Karpas-422 (cell line): ENCODE results near the gene TMEM190. TPM values are rescaled to one million over a fixed set of nuclear protein-coding genes. Genes with fewer than 3 reads are reported as not detected.
"Not testable (repeated sequence)": the region's sequence is repeated elsewhere in the genome, so short reads cannot be mapped to it uniquely, and the experiment has no call there.

Experiments
- DNase-seq: peaks from one replicate; pipeline ENCODE4 v3.0.0-alpha.2; 2015
- H2AFZ ChIP-seq: fragments of 200-600 bp; sonication (generic); 2 replicates; pipeline ENCODE4 v1.6.1; 2014; ENCODE audit warnings: antibody characterized with exemption, low read length, mixed read lengths
- H3K27ac ChIP-seq: fragments of 200-600 bp; sonication (generic); 2 replicates; pipeline ENCODE4 v1.5.1; 2014; ENCODE audit warnings: mild to moderate bottlenecking, low read length, moderate library complexity
- H3K27me3 ChIP-seq: fragments of 200-600 bp; sonication (generic); 2 replicates; pipeline ENCODE4 v1.6.1; 2014; ENCODE audit warnings: low read length, mixed read lengths
- H3K36me3 ChIP-seq: fragments of 200-600 bp; sonication (generic); 2 replicates; pipeline ENCODE4 v1.6.1; 2014; ENCODE audit warnings: low read length, mixed read lengths; ENCODE audit not compliant: insufficient read depth
- H3K4me1 ChIP-seq: fragments of 200-600 bp; sonication (generic); 2 replicates; pipeline ENCODE4 v1.6.1; 2014; ENCODE audit warnings: mild to moderate bottlenecking, low read length, mixed read lengths
- H3K4me2 ChIP-seq: fragments of 200-600 bp; sonication (generic); 2 replicates; pipeline ENCODE4 v1.6.1; 2014; ENCODE audit warnings: low read length, low read depth, mild to moderate bottlenecking; ENCODE audit not compliant: poor library complexity, severe bottlenecking
- H3K4me3 ChIP-seq: fragments of 200-600 bp; sonication (generic); 2 replicates; pipeline ENCODE4 v1.5.1; 2014; ENCODE audit warnings: mild to moderate bottlenecking, antibody characterized with exemption, low read length, mixed read lengths
- H3K79me2 ChIP-seq: fragments of 200-600 bp; sonication (generic); 2 replicates; pipeline ENCODE4 v1.6.1; 2014; ENCODE audit warnings: mild to moderate bottlenecking, low read length, mixed read lengths
- H3K9ac ChIP-seq: fragments of 200-600 bp; sonication (generic); 2 replicates; pipeline ENCODE4 v1.6.0; 2014; ENCODE audit warnings: low read length
- H3K9me2 ChIP-seq: fragments of 200-600 bp; sonication (generic), shearing (Covaris generic); replicated peaks from 2 replicates; pipeline ENCODE4 v1.6.0; 2014; ENCODE audit warnings: mild to moderate bottlenecking, low read length, moderate library complexity; ENCODE audit not compliant: insufficient read depth
- H3K9me3 ChIP-seq: fragments of 300-700, 200-600 bp; sonication (generic); 2 replicates; pipeline ENCODE4 v1.6.1; 2014; ENCODE audit warnings: low read length, mixed read lengths
- H4K20me1 ChIP-seq: fragments of 200-600 bp; sonication (generic); 2 replicates; pipeline ENCODE4 v1.6.1; 2014; ENCODE audit warnings: mild to moderate bottlenecking, antibody characterized with exemption, low read length, low read depth; ENCODE audit not compliant: insufficient read depth
- total RNA-seq: library from RNA; depleted of rRNA; stranded (reverse); fragments of >200 nt; shearing (Covaris generic); gene quantifications from 2 replicates; pipeline ENCODE4 v1.2.3, GENCODE V29; 2014; ENCODE audit warnings: low replicate concordance

TMEM190 gene
- total RNA-seq, 1 experiment from 2014 or later: not detected

DNA sequence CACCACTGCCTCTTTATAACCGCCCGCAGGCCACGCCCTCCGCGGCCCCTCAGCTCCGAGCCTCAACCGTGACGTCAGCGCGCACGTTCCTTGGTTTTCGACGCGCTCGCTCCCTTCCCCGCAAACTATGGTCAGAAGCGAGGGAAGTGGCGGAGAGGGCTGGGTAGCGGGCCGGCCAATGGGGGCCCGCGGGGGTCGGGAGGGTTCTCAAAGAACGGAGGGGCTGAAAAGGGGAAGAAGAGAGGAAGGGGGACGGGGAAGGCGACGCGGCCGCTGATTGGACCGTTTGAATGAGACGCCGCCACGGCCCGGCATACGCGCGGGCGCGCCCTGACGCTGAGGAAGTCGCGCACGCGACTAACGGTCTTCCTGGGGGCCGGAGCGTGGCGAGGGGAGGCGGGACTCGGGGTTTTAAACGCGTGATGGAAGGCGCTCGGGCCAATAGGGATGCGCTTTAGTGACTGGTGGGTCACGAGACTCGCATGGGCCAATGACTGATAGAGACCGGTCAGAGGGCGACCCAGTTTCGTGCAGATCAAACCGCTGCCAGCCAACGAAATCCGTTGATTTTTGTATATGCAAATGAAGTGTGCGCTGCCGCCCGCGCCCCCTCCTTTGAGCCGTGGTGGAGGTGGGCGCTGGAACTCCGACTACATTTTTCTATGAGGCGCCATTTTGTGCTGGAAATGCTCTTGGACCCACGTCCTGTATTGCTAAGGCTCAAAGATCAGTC, 31.3 kb downstream of the TMEM190 start:
- Histone ChIP-seq H3K27me3 (no peaks in the 10 kb centered on the region), H2AFZ (peak overlapping the region; percentile 32), H3K9ac (peak overlapping the region; percentile 100), H3K4me3 (peak overlapping the region; percentile 99), H3K79me2 (peaks cover 21% of the 10 kb centered on the region), H3K27ac (peak overlapping the region; percentile 84), H3K36me3 (peaks cover 37% of the 10 kb centered on the region), H3K9me3 (no peaks in the 10 kb centered on the region; the same call in 1 of the 2 replicates), H3K4me2 (peak overlapping the region; percentile 98), H4K20me1 (peaks cover 36% of the 10 kb centered on the region), H3K9me2 (no peaks in the 10 kb centered on the region), H3K4me1 (peaks cover 23% of the 10 kb centered on the region)
- DNase-seq: peak; percentile 100

DNA sequence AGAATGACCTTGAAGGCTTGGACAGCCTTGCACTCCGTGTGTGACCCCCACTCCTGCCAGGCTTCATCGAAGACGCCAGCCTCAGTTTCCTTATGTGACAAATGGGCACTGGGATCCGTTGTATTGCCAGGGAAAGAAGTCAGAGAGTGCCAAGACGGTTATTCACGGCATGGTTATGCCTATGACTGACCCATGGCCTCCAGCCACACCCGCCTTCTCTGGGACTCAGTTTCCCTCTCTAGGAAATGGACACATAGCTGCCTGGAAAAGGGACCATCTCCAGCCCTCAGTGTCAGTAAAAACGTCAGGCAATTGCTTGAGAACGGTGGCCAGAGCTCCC, 31.9 kb downstream of the TMEM190 start:
- Histone ChIP-seq H3K79me2 (peaks cover 21% of the 10 kb centered on the region), H3K27ac (peak overlapping the region; percentile 84), H3K4me1 (peaks cover 23% of the 10 kb centered on the region), H4K20me1 (peaks cover 31% of the 10 kb centered on the region), H3K4me3 (peak overlapping the region; percentile 36; the same call in 1 of the 2 replicates), H3K4me2 (peak overlapping the region; percentile 40), H3K27me3 (no peaks in the 10 kb centered on the region), H3K36me3 (peaks cover 32% of the 10 kb centered on the region), H3K9me2 (no peaks in the 10 kb centered on the region), H3K9ac (peak overlapping the region; percentile 43), H3K9me3 (no peaks in the 10 kb centered on the region; the same call in 1 of the 2 replicates), H2AFZ (peak overlapping the region; percentile 32)
- DNase-seq: no peak

DNA sequence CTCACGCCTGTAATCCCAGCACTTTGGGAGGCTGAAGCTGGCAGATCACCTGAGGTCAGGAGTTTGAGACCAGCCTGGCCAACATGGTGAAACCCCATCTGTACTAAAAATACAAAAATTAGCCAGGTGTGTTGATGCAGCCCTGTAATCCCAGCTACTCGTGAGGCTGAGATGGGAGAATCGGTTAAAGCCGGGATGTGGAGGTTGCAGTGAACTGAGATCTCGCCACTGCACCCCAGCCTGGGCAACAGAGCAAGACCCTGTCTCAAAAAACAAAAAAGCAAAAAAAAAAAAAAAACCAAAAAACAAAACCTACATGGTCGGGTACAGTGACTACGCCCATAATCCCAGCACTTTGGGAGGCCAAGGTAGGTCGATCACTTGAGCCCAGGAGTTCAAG, 32.6 kb downstream of the TMEM190 start:
- peaks cover 23% of the 10 kb centered on the region for H3K4me1 ChIP-seq
- H2AFZ ChIP-seq, H3K9me2 ChIP-seq, H3K4me2 ChIP-seq, H3K9me3 ChIP-seq, H3K9ac ChIP-seq, H3K27me3 ChIP-seq, DNase-seq, H3K27ac ChIP-seq: not testable (repeated sequence)
- H3K36me3 ChIP-seq: peaks cover 27% of the 10 kb centered on the region
- H3K4me3 ChIP-seq: peak overlapping the region; percentile 36; the same call in 1 of the 2 replicates
- peaks cover 21% of the 10 kb centered on the region for H3K79me2 ChIP-seq
- H4K20me1 ChIP-seq: peaks cover 27% of the 10 kb centered on the region

DNA sequence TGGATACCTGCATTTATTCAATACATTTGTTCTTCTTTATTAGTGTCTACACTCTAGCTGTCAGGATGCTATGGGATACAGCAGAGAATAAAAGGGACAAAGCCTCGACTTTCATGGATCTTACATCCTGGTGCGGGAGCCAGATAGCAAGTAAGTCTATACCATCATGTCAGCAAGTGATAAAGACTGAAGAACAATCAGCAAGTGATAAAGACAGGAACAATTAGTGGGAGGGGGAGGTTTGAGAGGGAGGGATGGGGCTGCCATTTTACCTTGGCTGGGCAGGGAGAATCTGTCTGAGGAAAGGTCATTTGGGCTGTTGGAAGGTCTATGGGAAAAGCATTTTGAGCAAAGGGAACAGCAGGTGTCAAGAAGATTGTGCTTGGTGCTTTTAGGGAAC, 33.5 kb downstream of the TMEM190 start:
- Histone ChIP-seq H2AFZ (no peak overlapping the region), H3K27ac (no peak overlapping the region), H3K4me3 (no peak overlapping the region), H3K9me3 (no peaks in the 10 kb centered on the region; the same call in 1 of the 2 replicates), H3K4me2 (no peak overlapping the region), H3K79me2 (peaks cover 21% of the 10 kb centered on the region), H3K9ac (no peak overlapping the region), H3K36me3 (peaks cover 21% of the 10 kb centered on the region), H4K20me1 (peaks cover 21% of the 10 kb centered on the region), H3K27me3 (no peaks in the 10 kb centered on the region), H3K9me2 (no peaks in the 10 kb centered on the region), H3K4me1 (peaks cover 23% of the 10 kb centered on the region)
- DNase-seq: no peak

DNA sequence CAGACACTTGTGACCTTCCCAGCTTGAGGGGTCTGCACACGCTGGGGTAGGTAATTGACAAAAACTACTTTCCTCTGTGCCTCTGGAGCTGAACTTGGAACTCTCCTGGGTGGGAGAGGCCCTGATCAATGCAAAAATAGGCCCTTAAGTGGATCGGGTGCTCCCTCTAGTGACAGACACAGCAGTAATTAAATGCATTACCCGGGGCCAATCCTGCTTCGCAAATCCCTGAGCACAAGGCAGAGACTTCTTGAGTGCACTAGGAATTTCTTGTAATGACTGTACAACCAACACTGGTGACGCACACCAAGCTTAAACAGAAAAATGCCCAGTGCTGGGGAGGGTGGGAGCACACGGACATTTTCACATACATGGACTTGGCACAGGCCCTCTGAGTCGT, 41.6 kb downstream of the TMEM190 start:
- H3K27me3 ChIP-seq: no peaks in the 10 kb centered on the region; the same call in 1 of the 2 replicates
- no peaks in the 10 kb centered on the region for H3K79me2 ChIP-seq
- H3K4me1 ChIP-seq: no peaks in the 10 kb centered on the region
- H3K27ac ChIP-seq: no peak overlapping the region
- DNase-seq: peak; percentile 86
- H2AFZ ChIP-seq: no peak overlapping the region
- H3K4me3 ChIP-seq: no peak overlapping the region
- no peaks in the 10 kb centered on the region for H3K9me2 ChIP-seq
- no peaks in the 10 kb centered on the region for H3K36me3 ChIP-seq
- no peaks in the 10 kb centered on the region for H4K20me1 ChIP-seq
- no peak overlapping the region for H3K9ac ChIP-seq
- no peaks in the 10 kb centered on the region for H3K9me3 ChIP-seq
- H3K4me2 ChIP-seq: no peak overlapping the region

DNA sequence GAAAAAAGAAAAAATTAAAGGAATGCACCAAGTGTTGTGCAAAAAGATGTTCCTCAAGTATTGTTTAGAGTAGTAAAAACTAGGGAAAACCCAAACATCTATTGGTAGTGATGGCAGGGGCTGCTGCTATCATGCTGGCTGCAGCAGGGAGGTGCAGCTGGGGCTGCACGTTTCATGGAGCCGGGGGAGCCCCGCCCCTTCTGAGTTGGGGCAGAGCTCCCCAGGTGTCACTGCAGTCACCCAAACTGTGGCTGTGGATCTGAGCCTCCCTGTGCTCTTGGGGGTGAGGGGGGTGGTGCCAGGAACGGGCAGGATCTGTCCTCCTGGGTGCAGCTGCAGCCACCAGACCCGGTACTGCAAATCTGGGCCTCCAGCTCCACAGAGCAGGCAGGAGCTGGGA, 42.5 kb downstream of the TMEM190 start:
- no peaks in the 10 kb centered on the region for H3K36me3 ChIP-seq
- H3K4me3 ChIP-seq: no peak overlapping the region
- no peak overlapping the region for H3K4me2 ChIP-seq
- H3K27ac ChIP-seq: no peak overlapping the region
- H3K9me3 ChIP-seq: no peaks in the 10 kb centered on the region
- peaks cover 2% of the 10 kb centered on the region; the same call in 1 of the 2 replicates for H3K27me3 ChIP-seq
- no peaks in the 10 kb centered on the region for H3K4me1 ChIP-seq
- peak; percentile 67 for DNase-seq
- H3K9me2 ChIP-seq: no peaks in the 10 kb centered on the region
- no peak overlapping the region for H2AFZ ChIP-seq
- H3K9ac ChIP-seq: no peak overlapping the region
- no peaks in the 10 kb centered on the region for H3K79me2 ChIP-seq
- H4K20me1 ChIP-seq: no peaks in the 10 kb centered on the region

DNA sequence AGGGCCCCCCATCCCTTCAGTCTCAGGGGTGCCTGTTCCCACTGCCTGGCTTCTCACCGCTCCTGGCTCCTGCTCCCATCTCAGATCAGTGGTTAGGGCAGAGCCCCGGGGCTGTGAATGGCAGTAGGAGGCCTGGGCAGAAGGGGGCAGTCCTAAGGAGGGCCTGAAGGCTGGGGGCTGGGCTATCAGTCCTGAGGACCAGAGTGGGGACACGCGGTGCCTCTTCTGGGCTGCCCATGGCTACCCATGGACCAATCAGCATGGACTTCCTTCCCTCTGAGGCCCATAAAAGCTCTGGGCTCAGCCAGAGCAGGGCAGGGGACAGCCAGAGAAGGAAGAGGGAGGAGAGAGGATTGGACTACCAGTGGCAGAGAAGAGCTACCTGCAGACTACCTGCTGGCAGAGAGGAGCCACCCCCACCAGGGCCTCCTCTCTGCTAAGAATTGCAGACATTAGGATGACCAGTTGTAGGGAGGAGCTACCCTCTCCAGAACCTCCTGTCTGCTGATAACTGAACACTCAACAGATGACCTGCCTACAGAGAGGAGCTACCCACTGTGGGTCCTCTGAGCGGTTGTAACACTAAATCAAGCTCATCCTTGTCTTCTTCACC, 43.1 kb downstream of the TMEM190 start:
- Histone ChIP-seq H3K9me3 (no peaks in the 10 kb centered on the region), H3K9me2 (no peaks in the 10 kb centered on the region), H4K20me1 (no peaks in the 10 kb centered on the region), H3K79me2 (no peaks in the 10 kb centered on the region), H3K4me2 (no peak overlapping the region), H3K4me3 (no peak overlapping the region), H3K9ac (no peak overlapping the region), H3K27ac (no peak overlapping the region), H3K27me3 (peaks cover 2% of the 10 kb centered on the region; the same call in 1 of the 2 replicates), H3K4me1 (no peaks in the 10 kb centered on the region), H2AFZ (no peak overlapping the region), H3K36me3 (no peaks in the 10 kb centered on the region)
- DNase-seq: no peak

DNA sequence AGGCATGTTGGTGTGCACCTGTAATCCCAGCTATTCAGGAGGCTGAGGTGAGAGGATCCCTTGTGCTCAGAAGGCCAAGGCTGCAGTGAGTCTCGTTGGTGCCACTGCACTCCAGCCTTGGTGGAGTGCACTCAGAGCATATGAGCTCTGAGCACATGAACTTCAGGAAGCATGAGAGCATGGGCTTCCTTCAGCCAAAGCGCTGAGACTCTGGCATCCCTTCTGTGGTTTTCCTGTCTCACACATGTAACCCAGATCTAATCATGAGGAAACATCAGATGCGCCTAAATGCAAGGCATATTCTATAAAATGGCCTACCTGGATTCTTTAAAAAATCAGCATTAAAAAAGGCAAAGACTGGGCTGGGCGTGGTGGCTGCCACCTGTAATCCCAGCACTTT, 44.7 kb downstream of the TMEM190 start:
- not testable (repeated sequence) for H3K4me3 ChIP-seq, H3K79me2 ChIP-seq, H3K9ac ChIP-seq, H3K4me1 ChIP-seq, H2AFZ ChIP-seq, H3K9me2 ChIP-seq, H3K27me3 ChIP-seq, DNase-seq, H3K9me3 ChIP-seq, H3K4me2 ChIP-seq, H3K27ac ChIP-seq, H4K20me1 ChIP-seq, H3K36me3 ChIP-seq
